ENCODE measurements around the gene THEMIS.

GRCh38 chr6:127762284-127762683 is 138.6 kb downstream of the THEMIS start:
- TF ChIP-seq CTCF (IDR thresholded peaks at IDR 0.05; ENCODE audit: insufficient read depth, low read length) (no peak), SPI1 (IDR thresholded peaks at IDR 0.05; ENCODE audit: borderline replicate concordance, low read depth) (no peak)

Data from HL-60 (cell line).